PFSK-1 (cell line): ENCODE data around the gene CHST10.

Experiments used
- POLR2AphosphoS5 ChIP-seq: IDR thresholded peaks from 2 replicates; pipeline ENCODE4 v1.6.1; 2012; ENCODE audit warnings: low read depth, mild to moderate bottlenecking, control low read depth, low read length, moderate library complexity
- REST ChIP-seq, 2 experiments: IDR thresholded peaks; 2 replicates each; pipeline versions ENCODE4 v1.6.1 to v1.8.0; 2011 to 2012; ENCODE audit warnings: low read depth in 2 of 2, low read length in 2 of 2, control low read depth in 1 of 2, inconsistent platforms in 1 of 2, mild to moderate bottlenecking in 1 of 2, moderate library complexity in 1 of 2; ENCODE audit not compliant: insufficient read depth in 1 of 2
- SIN3A ChIP-seq: IDR thresholded peaks from 2 replicates; pipeline ENCODE4 v1.6.1; 2012; ENCODE audit warnings: mild to moderate bottlenecking, low read length, moderate library complexity, borderline replicate concordance; ENCODE audit not compliant: insufficient read depth
- TAF1 ChIP-seq: IDR thresholded peaks from 2 replicates; pipeline ENCODE4 v1.6.1; 2012; ENCODE audit warnings: low read length, control low read depth, borderline replicate concordance; ENCODE audit not compliant: insufficient read depth

- TF ChIP-seq POLR2AphosphoS5, result no peak
- no peak for TF ChIP-seq REST (IDR thresholded peaks at IDR 0.05; ENCODE audit: insufficient read depth in 1 of 2, low read depth in 2 of 2, low read length in 2 of 2)
- TF ChIP-seq SIN3A, result no peak
- no peak for TF ChIP-seq TAF1
Observed at GRCh38 chr2:100426384-100426720, 8.9 kb upstream of the CHST10 start.
